ENCODE data around the gene HPN.
"Not testable (repeated sequence)": the region's sequence is repeated elsewhere in the genome, so short reads cannot be mapped to it uniquely, and the experiment has no call there.

The HPN gene

GRCh38 chr19:35013820-35014754 lies 27.4 kb upstream of the HPN start:
- Histone ChIP-seq H3K4me3 (ENCODE audit: low read length) (no peak overlapping the region), H2AFZ (ENCODE audit: low read depth, low read length) (no peak overlapping the region), H3K9me3 (ENCODE audit: low read length) (no peaks in the 10 kb centered on the region), H3K4me1 (ENCODE audit: insufficient read depth, low read length) (no peaks in the 10 kb centered on the region), H3K36me3 (ENCODE audit: insufficient read depth, low read length) (peaks cover 76% of the 10 kb centered on the region), H3K27me3 (ENCODE audit: insufficient read depth, low read length) (no peaks in the 10 kb centered on the region)

GRCh38 chr19:35014774-35015173 lies 26.7 kb upstream of the HPN start:
- not testable (repeated sequence) for H3K4me1 ChIP-seq (ENCODE audit: insufficient read depth, low read length); H3K27me3 ChIP-seq (ENCODE audit: insufficient read depth, low read length); H3K4me3 ChIP-seq (ENCODE audit: low read length); H2AFZ ChIP-seq (ENCODE audit: low read depth, low read length); H3K9me3 ChIP-seq (ENCODE audit: low read length)
- H3K36me3 ChIP-seq (ENCODE audit: insufficient read depth, low read length) = peaks cover 76% of the 10 kb centered on the region

DNA sequence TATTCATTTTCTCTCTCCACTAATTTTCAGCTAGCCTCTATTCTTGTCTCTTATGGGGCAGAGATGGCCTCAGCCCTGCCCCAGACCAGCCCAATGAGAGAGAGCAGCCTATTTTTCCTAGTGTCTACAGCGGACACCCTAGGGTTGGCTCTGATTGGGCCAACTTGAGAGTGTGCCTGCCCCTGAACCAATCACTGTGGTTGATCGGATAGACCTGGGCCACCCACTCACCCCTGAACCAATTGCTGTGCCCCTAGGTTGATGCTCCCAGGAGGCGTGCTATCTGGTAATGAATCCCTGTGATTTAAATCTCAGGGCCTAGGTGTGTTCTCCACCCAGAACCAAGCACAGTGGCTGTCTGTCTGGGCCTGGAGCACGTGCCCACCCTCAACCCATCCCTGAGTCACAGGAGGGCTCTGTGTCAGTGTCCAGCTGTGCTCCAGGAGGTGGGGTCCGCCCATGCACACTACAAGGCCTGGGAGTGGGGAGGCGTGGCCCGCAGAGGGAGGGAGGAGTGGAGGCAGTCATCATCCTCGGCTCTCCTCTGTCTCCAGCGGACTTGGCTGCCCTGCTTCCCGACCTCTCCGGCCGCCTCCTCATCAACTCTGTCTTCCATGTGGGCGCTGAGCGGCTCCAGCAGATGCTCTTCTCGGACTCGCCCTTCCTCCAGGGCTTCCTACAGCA lies 26.1 kb upstream of the HPN start:
- H3K36me3 ChIP-seq (ENCODE audit: insufficient read depth, low read length) = peaks cover 75% of the 10 kb centered on the region

GRCh38 chr19:35015954-35016351 lies 25.6 kb upstream of the HPN start:
- Histone ChIP-seq H3K27me3 (ENCODE audit: insufficient read depth, low read length) (no peaks in the 10 kb centered on the region), H3K36me3 (ENCODE audit: insufficient read depth, low read length) (peaks cover 77% of the 10 kb centered on the region), H3K4me3 (ENCODE audit: low read length) (no peak overlapping the region), H3K9me3 (ENCODE audit: low read length) (no peaks in the 10 kb centered on the region), H3K4me1 (ENCODE audit: insufficient read depth, low read length) (no peaks in the 10 kb centered on the region), H2AFZ (ENCODE audit: low read depth, low read length) (no peak overlapping the region)

More for the DNA sequence above, 26.1 kb upstream of the HPN start:
- no peaks in the 10 kb centered on the region for H3K4me1 ChIP-seq (ENCODE audit: insufficient read depth, low read length)
- H3K9me3 ChIP-seq (ENCODE audit: low read length) = no peaks in the 10 kb centered on the region
- no peak overlapping the region for H3K4me3 ChIP-seq (ENCODE audit: low read length)
- H2AFZ ChIP-seq (ENCODE audit: low read depth, low read length) = no peak overlapping the region
- H3K27me3 ChIP-seq (ENCODE audit: insufficient read depth, low read length) = no peaks in the 10 kb centered on the region

GRCh38 chr19:35017507-35017906 lies 24.0 kb upstream of the HPN start:
- no peaks in the 10 kb centered on the region for H3K27me3 ChIP-seq (ENCODE audit: insufficient read depth, low read length)
- no peaks in the 10 kb centered on the region for H3K4me1 ChIP-seq (ENCODE audit: insufficient read depth, low read length)
- no peak overlapping the region for H3K4me3 ChIP-seq (ENCODE audit: low read length)
- H3K36me3 ChIP-seq (ENCODE audit: insufficient read depth, low read length) = peaks cover 77% of the 10 kb centered on the region
- no peak overlapping the region for H2AFZ ChIP-seq (ENCODE audit: low read depth, low read length)
- no peaks in the 10 kb centered on the region for H3K9me3 ChIP-seq (ENCODE audit: low read length)

- no peaks in the 10 kb centered on the region for H3K27me3 ChIP-seq (ENCODE audit: insufficient read depth, low read length)
- H3K9me3 ChIP-seq (ENCODE audit: low read length) = no peaks in the 10 kb centered on the region
- no peak overlapping the region for H3K4me3 ChIP-seq (ENCODE audit: low read length)
- H3K4me1 ChIP-seq (ENCODE audit: insufficient read depth, low read length) = no peaks in the 10 kb centered on the region
- H2AFZ ChIP-seq (ENCODE audit: low read depth, low read length) = no peak overlapping the region
- peaks cover 78% of the 10 kb centered on the region for H3K36me3 ChIP-seq (ENCODE audit: insufficient read depth, low read length)
These were observed 23.1 kb upstream of the HPN start for GRCh38 chr19:35018379-35018778.

DNA sequence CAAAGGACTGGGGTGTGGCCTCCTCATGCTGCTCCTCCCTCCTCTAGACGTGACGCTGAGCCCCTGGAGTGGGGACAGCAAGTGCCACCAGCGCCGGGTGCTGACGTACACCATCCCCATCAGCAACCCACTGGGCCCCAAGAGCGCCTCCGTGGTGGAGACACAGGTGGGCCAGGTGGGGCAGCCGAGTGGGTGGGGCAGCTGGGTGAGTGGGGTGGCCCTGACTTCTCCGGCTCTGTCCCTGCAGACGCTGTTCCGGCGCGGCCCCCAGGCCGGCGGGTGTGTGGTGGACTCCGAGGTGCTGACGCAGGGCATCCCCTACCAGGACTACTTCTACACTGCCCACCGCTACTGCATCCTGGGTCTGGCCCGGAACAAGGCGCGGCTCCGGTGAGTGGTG lies 22.4 kb upstream of the HPN start:
- H3K36me3 ChIP-seq (ENCODE audit: insufficient read depth, low read length) = peaks cover 79% of the 10 kb centered on the region
- H3K9me3 ChIP-seq (ENCODE audit: low read length) = no peaks in the 10 kb centered on the region
- no peaks in the 10 kb centered on the region for H3K27me3 ChIP-seq (ENCODE audit: insufficient read depth, low read length)
- no peak overlapping the region for H2AFZ ChIP-seq (ENCODE audit: low read depth, low read length)
- H3K4me3 ChIP-seq (ENCODE audit: low read length) = no peak overlapping the region
- no peaks in the 10 kb centered on the region for H3K4me1 ChIP-seq (ENCODE audit: insufficient read depth, low read length)

DNA sequence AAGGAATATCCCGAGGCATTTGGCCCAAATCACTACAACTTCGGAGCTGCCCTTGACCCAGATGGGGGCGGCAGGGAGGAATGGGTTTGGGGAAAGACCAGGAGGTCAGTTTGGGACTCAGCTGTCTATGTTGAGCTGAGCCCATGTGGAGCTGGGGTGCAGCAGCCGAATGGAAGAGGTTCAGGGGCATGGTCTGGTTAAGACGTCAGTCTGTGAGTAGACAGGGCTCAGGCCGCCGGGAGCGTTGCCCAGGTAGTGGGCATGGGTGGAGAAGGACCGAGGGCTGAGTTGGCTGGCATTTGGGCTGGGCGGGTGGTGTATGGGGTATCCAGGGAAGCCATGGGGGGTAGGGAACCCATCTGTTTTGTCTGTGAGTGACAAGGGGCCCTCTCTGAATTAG lies 20.5 kb upstream of the HPN start:
- Histone ChIP-seq H3K4me3 (ENCODE audit: low read length) (no peak overlapping the region), H3K9me3 (ENCODE audit: low read length) (no peaks in the 10 kb centered on the region), H2AFZ (ENCODE audit: low read depth, low read length) (no peak overlapping the region), H3K36me3 (ENCODE audit: insufficient read depth, low read length) (peaks cover 73% of the 10 kb centered on the region), H3K4me1 (ENCODE audit: insufficient read depth, low read length) (no peaks in the 10 kb centered on the region), H3K27me3 (ENCODE audit: insufficient read depth, low read length) (no peaks in the 10 kb centered on the region)

GRCh38 chr19:35021596-35021995 lies 19.9 kb upstream of the HPN start:
- no peaks in the 10 kb centered on the region for H3K9me3 ChIP-seq (ENCODE audit: low read length)
- no peak overlapping the region for H2AFZ ChIP-seq (ENCODE audit: low read depth, low read length)
- peaks cover 74% of the 10 kb centered on the region for H3K36me3 ChIP-seq (ENCODE audit: insufficient read depth, low read length)
- no peaks in the 10 kb centered on the region for H3K4me1 ChIP-seq (ENCODE audit: insufficient read depth, low read length)
- H3K4me3 ChIP-seq (ENCODE audit: low read length) = no peak overlapping the region
- H3K27me3 ChIP-seq (ENCODE audit: insufficient read depth, low read length) = no peaks in the 10 kb centered on the region

DNA sequence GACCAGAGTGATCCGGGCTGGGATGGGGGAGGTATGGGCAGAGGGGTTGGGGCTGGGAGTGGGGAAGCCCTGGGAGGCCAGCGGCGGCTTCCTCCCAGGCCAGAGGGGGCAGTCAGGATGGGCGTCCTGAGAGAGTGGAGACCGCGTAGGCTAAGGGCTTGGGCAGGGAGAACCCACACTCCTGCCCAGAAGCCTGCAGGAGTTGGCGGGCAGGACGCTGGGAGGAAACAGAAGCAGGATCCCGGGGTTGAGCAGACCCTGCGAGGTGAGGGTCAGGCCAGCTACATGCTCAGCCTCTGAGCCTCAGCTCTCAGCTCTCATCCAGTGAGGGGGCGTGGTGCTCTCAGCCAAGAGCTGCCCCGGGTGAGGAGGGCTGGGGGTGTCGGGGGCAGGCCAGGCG lies 19.1 kb upstream of the HPN start:
- H3K9me3 ChIP-seq (ENCODE audit: low read length) = no peaks in the 10 kb centered on the region
- H3K36me3 ChIP-seq (ENCODE audit: insufficient read depth, low read length) = peaks cover 79% of the 10 kb centered on the region
- H3K4me3 ChIP-seq (ENCODE audit: low read length) = no peak overlapping the region
- no peak overlapping the region for H2AFZ ChIP-seq (ENCODE audit: low read depth, low read length)
- no peaks in the 10 kb centered on the region for H3K27me3 ChIP-seq (ENCODE audit: insufficient read depth, low read length)
- no peaks in the 10 kb centered on the region for H3K4me1 ChIP-seq (ENCODE audit: insufficient read depth, low read length)

DNA sequence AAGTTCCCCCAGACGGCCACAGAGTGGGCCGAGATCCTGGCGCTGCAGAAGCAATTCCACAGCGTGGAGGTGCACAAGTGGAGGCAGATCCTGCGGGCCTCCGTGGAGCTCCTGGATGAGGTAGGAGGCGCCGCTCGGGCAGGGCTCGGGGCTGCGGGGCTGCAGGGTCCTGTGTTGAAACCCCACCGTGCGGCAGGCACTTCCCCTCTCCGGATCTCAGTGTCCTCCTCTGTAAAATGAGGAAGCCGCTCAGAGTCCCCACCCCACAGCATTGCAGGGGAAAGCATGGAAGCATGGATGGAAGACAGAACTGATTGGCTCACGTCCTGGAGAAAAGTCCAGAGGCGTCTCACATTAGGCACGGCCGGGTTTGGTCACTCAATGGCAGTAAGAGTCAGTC lies 18.1 kb upstream of the HPN start:
- H3K4me3 ChIP-seq (ENCODE audit: low read length) = no peak overlapping the region
- no peaks in the 10 kb centered on the region for H3K9me3 ChIP-seq (ENCODE audit: low read length)
- H3K4me1 ChIP-seq (ENCODE audit: insufficient read depth, low read length) = no peaks in the 10 kb centered on the region
- peaks cover 80% of the 10 kb centered on the region for H3K36me3 ChIP-seq (ENCODE audit: insufficient read depth, low read length)
- H3K27me3 ChIP-seq (ENCODE audit: insufficient read depth, low read length) = no peaks in the 10 kb centered on the region
- no peak overlapping the region for H2AFZ ChIP-seq (ENCODE audit: low read depth, low read length)

- Histone ChIP-seq H3K36me3 (ENCODE audit: insufficient read depth, low read length) (peaks cover 75% of the 10 kb centered on the region), H3K9me3 (ENCODE audit: low read length) (no peaks in the 10 kb centered on the region), H3K27me3 (ENCODE audit: insufficient read depth, low read length) (no peaks in the 10 kb centered on the region), H2AFZ (ENCODE audit: low read depth, low read length) (no peak overlapping the region), H3K4me3 (ENCODE audit: low read length) (no peak overlapping the region), H3K4me1 (ENCODE audit: insufficient read depth, low read length) (no peaks in the 10 kb centered on the region)
These were observed 17.4 kb upstream of the HPN start for GRCh38 chr19:35024095-35024494.

DNA sequence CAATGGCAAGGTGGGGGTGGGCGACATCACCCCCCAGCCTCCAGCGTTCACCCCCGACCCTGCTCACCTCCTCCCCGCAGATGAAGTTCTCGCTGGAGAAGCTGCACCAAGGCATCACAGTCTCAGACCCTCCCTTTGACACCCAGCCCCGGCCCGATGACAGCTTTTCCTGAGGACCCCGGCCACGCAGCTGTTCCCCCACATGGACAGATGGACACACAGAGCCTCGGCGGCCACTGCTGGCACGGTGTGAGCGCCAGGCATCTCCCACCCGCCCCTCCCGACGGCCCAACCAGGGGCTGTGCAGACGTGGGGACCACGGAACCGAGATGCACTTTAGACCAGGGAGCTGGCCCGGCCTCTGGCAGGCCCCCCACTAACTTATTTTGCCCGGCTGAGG lies 15.6 kb upstream of the HPN start:
- Histone ChIP-seq H3K4me1 (ENCODE audit: insufficient read depth, low read length) (peaks cover 2% of the 10 kb centered on the region), H3K9me3 (ENCODE audit: low read length) (no peaks in the 10 kb centered on the region), H3K4me3 (ENCODE audit: low read length) (no peak overlapping the region), H3K36me3 (ENCODE audit: insufficient read depth, low read length) (peaks cover 58% of the 10 kb centered on the region), H3K27me3 (ENCODE audit: insufficient read depth, low read length) (peaks cover 2% of the 10 kb centered on the region), H2AFZ (ENCODE audit: low read depth, low read length) (no peak overlapping the region)

All from neuron (in vitro differentiated cells).